ENCODE data around the gene PROKR1.

Gene PROKR1

GRCh38 chr2:68612765-68613519 lies 30.4 kb upstream of the PROKR1 start:
- Histone ChIP-seq H3K27me3 (ENCODE audit: insufficient read depth, low read depth) (no peaks in the 10 kb centered on the region), H3K4me2 (no peak overlapping the region), H3K36me3 (ENCODE audit: insufficient read depth) (no peaks in the 10 kb centered on the region), H4K20me1 (ENCODE audit: insufficient read depth) (no peaks in the 10 kb centered on the region), H3K27ac (no peak overlapping the region), H3K4me3 (IDR thresholded peaks at IDR 0.05; ENCODE audit: insufficient read depth, low read depth, low read length) (no peak overlapping the region), H3K9ac (no peak overlapping the region), H3K79me2 (ENCODE audit: insufficient read depth, low read depth) (no peaks in the 10 kb centered on the region), H3K4me1 (ENCODE audit: low read depth, poor library complexity, severe bottlenecking) (no peaks in the 10 kb centered on the region), H2AFZ (ENCODE audit: low read depth) (no peak overlapping the region)
- no peak for TF ChIP-seq CTCF (conservative IDR thresholded peaks at IDR 0.05; ENCODE audit: low read depth, low read length)

GRCh38 chr2:68620772-68621171 lies 22.6 kb upstream of the PROKR1 start:
- Histone ChIP-seq H3K9ac (no peak overlapping the region), H3K79me2 (ENCODE audit: insufficient read depth, low read depth) (no peaks in the 10 kb centered on the region), H3K4me1 (ENCODE audit: low read depth, poor library complexity, severe bottlenecking) (no peaks in the 10 kb centered on the region), H3K36me3 (ENCODE audit: insufficient read depth) (no peaks in the 10 kb centered on the region), H3K4me3 (IDR thresholded peaks at IDR 0.05; ENCODE audit: insufficient read depth, low read depth, low read length) (no peak overlapping the region), H3K27ac (no peak overlapping the region), H2AFZ (ENCODE audit: low read depth) (no peak overlapping the region), H4K20me1 (ENCODE audit: insufficient read depth) (no peaks in the 10 kb centered on the region), H3K27me3 (ENCODE audit: insufficient read depth, low read depth) (no peaks in the 10 kb centered on the region), H3K4me2 (no peak overlapping the region)
- no peak for TF ChIP-seq CTCF (conservative IDR thresholded peaks at IDR 0.05; ENCODE audit: low read depth, low read length)

GRCh38 chr2:68623820-68624219 lies 19.6 kb upstream of the PROKR1 start:
- Histone ChIP-seq H3K4me1 (ENCODE audit: low read depth, poor library complexity, severe bottlenecking) (no peaks in the 10 kb centered on the region), H3K27ac (no peak overlapping the region), H3K4me3 (IDR thresholded peaks at IDR 0.05; ENCODE audit: insufficient read depth, low read depth, low read length) (no peak overlapping the region), H3K4me2 (no peak overlapping the region), H3K79me2 (ENCODE audit: insufficient read depth, low read depth) (no peaks in the 10 kb centered on the region), H3K36me3 (ENCODE audit: insufficient read depth) (no peaks in the 10 kb centered on the region), H4K20me1 (ENCODE audit: insufficient read depth) (no peaks in the 10 kb centered on the region), H3K27me3 (ENCODE audit: insufficient read depth, low read depth) (no peaks in the 10 kb centered on the region), H2AFZ (ENCODE audit: low read depth) (no peak overlapping the region), H3K9ac (no peak overlapping the region)
- TF ChIP-seq CTCF (conservative IDR thresholded peaks at IDR 0.05; ENCODE audit: low read depth, low read length), result no peak

GRCh38 chr2:68627615-68628014 lies 15.8 kb upstream of the PROKR1 start:
- no peak overlapping the region for H2AFZ ChIP-seq (ENCODE audit: low read depth)
- H3K36me3 ChIP-seq (ENCODE audit: insufficient read depth), result no peaks in the 10 kb centered on the region
- no peak overlapping the region for H3K9ac ChIP-seq
- TF ChIP-seq CTCF (conservative IDR thresholded peaks at IDR 0.05; ENCODE audit: low read depth, low read length), result no peak
- no peak overlapping the region for H3K4me3 ChIP-seq (IDR thresholded peaks at IDR 0.05; ENCODE audit: insufficient read depth, low read depth, low read length)
- no peaks in the 10 kb centered on the region for H3K4me1 ChIP-seq (ENCODE audit: low read depth, poor library complexity, severe bottlenecking)
- no peaks in the 10 kb centered on the region for H4K20me1 ChIP-seq (ENCODE audit: insufficient read depth)
- H3K27me3 ChIP-seq (ENCODE audit: insufficient read depth, low read depth), result no peaks in the 10 kb centered on the region
- no peak overlapping the region for H3K4me2 ChIP-seq
- H3K79me2 ChIP-seq (ENCODE audit: insufficient read depth, low read depth), result no peaks in the 10 kb centered on the region
- no peak overlapping the region for H3K27ac ChIP-seq

All from KMS-11 (cell line).